ENCODE measurements around the gene CITED1.

The CITED1 gene

GRCh38 chrX:72296991-72297390 is 8.7 kb downstream of the CITED1 start:
- TF ChIP-seq CTCF (IDR thresholded peaks at IDR 0.05), result no peak
- H3K27ac Mint-ChIP-seq, result no peak overlapping the region
- peaks cover 27% of the 10 kb centered on the region for H3K4me1 Mint-ChIP-seq
- peaks cover 68% of the 10 kb centered on the region for H3K9me3 Mint-ChIP-seq
- H3K27me3 Mint-ChIP-seq (ENCODE audit: low read depth, poor library complexity), result peaks cover 4% of the 10 kb centered on the region
- peaks cover 11% of the 10 kb centered on the region for H3K36me3 Mint-ChIP-seq (ENCODE audit: low read depth)
- H3K4me3 Mint-ChIP-seq, result no peak overlapping the region
- DNase-seq, result no peak

- peaks cover 26% of the 10 kb centered on the region for H3K4me1 Mint-ChIP-seq
- peaks cover 7% of the 10 kb centered on the region for H3K36me3 Mint-ChIP-seq (ENCODE audit: low read depth)
- H3K27me3 Mint-ChIP-seq (ENCODE audit: low read depth, poor library complexity), result peaks cover 4% of the 10 kb centered on the region
- TF ChIP-seq CTCF (IDR thresholded peaks at IDR 0.05), result no peak
- H3K4me3 Mint-ChIP-seq, result no peak overlapping the region
- DNase-seq, result no peak
- H3K27ac Mint-ChIP-seq, result no peak overlapping the region
- peaks cover 70% of the 10 kb centered on the region for H3K9me3 Mint-ChIP-seq
These were observed 10.0 kb downstream of the CITED1 start for GRCh38 chrX:72295745-72296144.

GRCh38 chrX:72294497-72294896 is 11.2 kb downstream of the CITED1 start:
- H3K27ac Mint-ChIP-seq, result no peak overlapping the region
- H3K4me1 Mint-ChIP-seq, result peaks cover 19% of the 10 kb centered on the region
- H3K4me3 Mint-ChIP-seq, result no peak overlapping the region
- no peak for DNase-seq
- peaks cover 9% of the 10 kb centered on the region for H3K27me3 Mint-ChIP-seq (ENCODE audit: low read depth, poor library complexity)
- H3K9me3 Mint-ChIP-seq, result peaks cover 77% of the 10 kb centered on the region
- H3K36me3 Mint-ChIP-seq (ENCODE audit: low read depth), result peaks cover 12% of the 10 kb centered on the region
- peak; percentile 27 for TF ChIP-seq CTCF (IDR thresholded peaks at IDR 0.05)

- no peaks in the 10 kb centered on the region for H3K36me3 Mint-ChIP-seq (ENCODE audit: low read depth)
- no peak overlapping the region for H3K4me3 Mint-ChIP-seq
- H3K27me3 Mint-ChIP-seq (ENCODE audit: low read depth, poor library complexity), result peaks cover 2% of the 10 kb centered on the region
- peaks cover 30% of the 10 kb centered on the region for H3K4me1 Mint-ChIP-seq
- no peak overlapping the region for H3K27ac Mint-ChIP-seq
- peaks cover 30% of the 10 kb centered on the region for H3K9me3 Mint-ChIP-seq
- DNase-seq, result no peak
- TF ChIP-seq CTCF (IDR thresholded peaks at IDR 0.05), result no peak
These were observed 23.4 kb downstream of the CITED1 start for GRCh38 chrX:72282302-72282701.

- Mint-ChIP-seq H3K36me3 (ENCODE audit: low read depth) (peaks cover 6% of the 10 kb centered on the region), H3K27ac (peak overlapping the region; percentile 43)
These were observed 25.3 kb downstream of the CITED1 start for GRCh38 chrX:72280321-72280845.

More at GRCh38 chrX:72280321-72280845, 25.3 kb downstream of the CITED1 start:
- Mint-ChIP-seq H3K9me3 (peaks cover 20% of the 10 kb centered on the region), H3K4me3 (peak overlapping the region; percentile 5), H3K4me1 (peaks cover 36% of the 10 kb centered on the region), H3K27me3 (ENCODE audit: low read depth, poor library complexity) (peaks cover 2% of the 10 kb centered on the region)
- no peak for TF ChIP-seq CTCF (IDR thresholded peaks at IDR 0.05)
- peak; percentile 29 for DNase-seq

Measured in nephron progenitor cell (in vitro differentiated cells).